ENCODE data around the gene APOA4.

Gene APOA4

GRCh38 chr11:116796548-116796947 lies 26.6 kb downstream of the APOA4 start:
- DNase-seq: no peak

- no peak for DNase-seq
These were observed 28.3 kb downstream of the APOA4 start for GRCh38 chr11:116794851-116795250.

GRCh38 chr11:116793772-116794097 lies 29.4 kb downstream of the APOA4 start:
- no peak for DNase-seq

DNA sequence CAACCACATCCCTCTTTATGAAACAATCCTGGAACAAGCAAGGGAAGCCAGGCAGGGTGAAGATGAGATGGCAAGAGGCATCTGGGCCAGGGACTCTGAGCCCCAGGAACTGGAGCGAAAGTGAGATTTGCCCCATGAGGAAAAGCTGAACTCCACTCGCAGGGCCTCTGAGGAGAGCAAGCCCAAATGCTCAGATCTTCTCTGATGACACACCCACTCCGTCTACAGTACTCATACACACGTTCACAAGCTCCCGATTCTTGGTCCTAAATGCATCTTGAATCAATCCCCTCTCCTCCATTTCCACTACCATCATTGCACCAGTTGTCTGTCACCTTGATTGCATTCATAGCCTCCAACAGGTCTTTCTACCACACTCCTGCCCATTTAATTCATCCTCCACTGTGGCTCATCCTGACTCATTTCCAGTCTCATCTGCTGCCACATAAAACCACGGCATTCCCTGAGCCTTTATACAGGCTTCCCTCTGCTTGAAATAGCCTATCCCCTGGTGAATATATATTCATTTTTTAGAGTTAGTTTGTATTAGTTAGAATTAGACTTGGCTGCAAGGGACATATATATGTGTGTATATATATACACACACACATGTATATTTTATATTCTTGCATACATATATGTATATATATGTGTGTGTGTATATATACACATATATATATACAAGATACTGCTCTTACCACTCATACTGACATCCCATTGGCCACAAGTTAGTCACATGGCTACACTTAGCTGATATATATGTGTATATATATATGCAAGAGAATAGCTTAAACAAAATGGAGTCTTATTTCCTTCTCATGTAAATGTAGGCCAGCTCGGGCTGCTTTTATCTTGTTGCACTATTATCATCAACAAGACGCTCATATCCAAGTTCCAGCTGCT lies 30.0 kb downstream of the APOA4 start:
- DNase-seq: no peak

DNA sequence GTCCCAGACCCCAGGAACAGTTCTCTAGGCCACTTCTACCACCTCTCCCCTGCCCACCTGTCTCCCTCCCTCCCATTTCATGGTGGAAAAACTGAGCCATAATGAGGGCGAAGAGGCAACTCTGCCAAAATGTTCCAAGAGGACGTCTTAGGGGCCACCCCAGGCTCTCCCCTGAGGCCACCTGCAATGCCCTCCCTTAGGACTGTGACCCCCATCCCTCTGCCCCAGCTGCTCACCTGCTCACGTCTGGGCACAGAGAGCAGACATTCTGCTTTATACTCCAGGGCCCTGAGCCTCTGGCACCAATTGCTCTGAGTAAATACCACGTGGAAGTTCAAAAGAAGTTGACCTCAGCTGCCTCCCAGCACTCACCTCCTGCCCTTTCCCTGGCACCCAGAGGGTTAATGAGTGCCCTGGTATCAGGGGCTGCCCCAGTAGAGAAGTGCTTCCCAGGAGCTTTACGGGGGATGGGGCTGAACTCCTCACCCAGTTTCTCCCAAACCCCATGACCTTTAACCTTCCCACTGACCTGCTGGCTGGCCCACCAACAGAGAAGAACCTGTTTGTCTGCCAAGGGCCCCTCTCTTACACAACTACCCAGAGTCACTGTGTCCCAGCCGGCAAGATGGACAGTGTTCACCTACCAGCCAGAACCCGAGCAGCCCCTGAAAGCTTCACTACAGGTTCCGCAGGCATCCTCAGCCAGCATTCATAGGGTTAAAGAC lies 30.8 kb downstream of the APOA4 start:
- no peak for DNase-seq

DNA sequence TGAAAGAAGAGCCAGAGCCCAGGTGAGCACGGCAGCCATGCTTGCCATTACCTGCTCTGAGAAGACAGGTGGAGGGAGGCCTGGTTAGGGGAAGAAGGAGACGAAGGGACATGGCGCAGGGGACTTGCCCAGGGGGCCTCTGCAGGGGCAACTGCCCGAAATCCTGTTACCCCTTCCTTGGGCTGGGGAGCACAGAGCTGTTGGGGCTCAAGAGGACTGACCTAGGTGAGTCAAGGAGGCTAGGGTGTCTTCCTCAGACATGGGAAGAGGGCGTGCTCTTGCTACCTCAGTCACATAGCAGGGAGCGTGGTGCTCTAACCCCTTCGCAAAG lies 31.3 kb downstream of the APOA4 start, which contains the start of gene APOA5:
Gene APOA5, minus strand, starts transcription at position 67 of the 331 bp plus-strand sequence. Its CDS starts 19 bp downstream, at position 48.
- DNase-seq: no peak

DNA sequence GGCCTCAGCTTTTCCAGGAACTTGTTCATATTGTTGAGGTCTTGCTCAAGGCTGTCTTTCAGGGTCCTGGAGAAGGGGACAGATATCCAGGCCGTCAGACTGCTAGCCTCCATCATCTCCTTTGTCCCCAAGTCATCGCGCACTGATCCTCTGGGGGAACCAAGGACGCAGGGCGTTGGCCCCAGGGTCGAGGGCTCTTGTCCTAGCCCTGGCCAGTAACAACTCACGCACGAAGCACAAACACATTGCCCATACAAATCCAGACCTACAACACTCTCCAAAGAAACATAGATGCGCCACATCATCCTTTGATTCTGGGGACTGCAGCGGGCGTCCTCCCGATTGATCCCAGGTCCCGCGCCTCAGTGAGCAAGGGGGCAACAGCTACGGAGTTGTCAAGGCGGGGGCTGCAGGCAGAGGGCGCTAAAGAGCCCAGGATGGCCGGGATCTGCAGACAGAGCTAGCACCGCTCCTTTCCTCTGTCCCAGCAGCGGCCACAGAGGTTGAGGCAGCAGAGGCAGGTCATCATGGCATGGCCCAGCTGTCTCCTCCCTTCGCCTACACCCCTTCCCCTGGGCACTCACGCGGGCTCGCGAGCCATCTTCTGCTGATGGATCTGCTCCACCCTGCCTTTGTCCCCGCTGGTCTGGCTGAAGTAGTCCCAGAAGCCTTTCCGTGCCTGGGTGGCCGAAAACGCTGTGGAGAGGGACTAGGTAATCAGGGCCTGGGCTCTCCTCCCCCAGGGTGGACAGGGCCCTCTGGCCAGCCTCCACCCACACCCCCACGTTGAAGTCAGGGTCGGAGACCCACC lies 31.9 kb downstream of the APOA4 start:
- peak; percentile 47 to 48 for DNase-seq

- no peak for DNase-seq
These were observed 32.7 kb downstream of the APOA4 start for GRCh38 chr11:116790167-116791001.

GRCh38 chr11:116788975-116789374 lies 34.1 kb downstream of the APOA4 start:
- DNase-seq: no peak

- DNase-seq: no peak
These were observed 34.6 kb downstream of the APOA4 start for GRCh38 chr11:116788534-116788933.

- peak; percentile 73 to 83 for DNase-seq
These were observed 35.2 kb downstream of the APOA4 start, which contains the start of gene ZPR1 for GRCh38 chr11:116787786-116788486. ZPR1 (minus strand) TSS chr11:116788023; CDS start chr11:116787990, 33 bp downstream.

- no peak for DNase-seq
These were observed 35.7 kb downstream of the APOA4 start for GRCh38 chr11:116787436-116787785.

DNA sequence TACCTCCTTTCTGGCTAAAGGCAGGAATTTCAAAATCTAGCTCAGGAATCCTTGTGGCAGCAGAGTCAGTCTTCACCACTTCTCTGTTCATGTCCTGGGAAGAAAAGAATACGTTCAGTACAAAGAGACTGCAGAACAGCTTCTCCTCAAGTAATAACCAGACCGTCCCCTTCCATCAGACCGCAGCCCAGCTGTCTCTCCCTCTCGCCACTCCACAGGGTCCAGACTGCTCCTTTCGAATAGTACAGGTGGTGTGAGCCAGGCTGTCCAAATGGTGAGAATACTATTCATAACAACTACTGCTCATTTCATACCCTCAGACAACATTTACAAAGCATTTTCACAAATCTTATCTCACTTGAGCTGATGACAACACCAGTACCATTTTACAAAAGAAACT lies 36.1 kb downstream of the APOA4 start:
- DNase-seq: no peak

- no peak for DNase-seq
These were observed 36.8 kb downstream of the APOA4 start for GRCh38 chr11:116786326-116786725.

DNA sequence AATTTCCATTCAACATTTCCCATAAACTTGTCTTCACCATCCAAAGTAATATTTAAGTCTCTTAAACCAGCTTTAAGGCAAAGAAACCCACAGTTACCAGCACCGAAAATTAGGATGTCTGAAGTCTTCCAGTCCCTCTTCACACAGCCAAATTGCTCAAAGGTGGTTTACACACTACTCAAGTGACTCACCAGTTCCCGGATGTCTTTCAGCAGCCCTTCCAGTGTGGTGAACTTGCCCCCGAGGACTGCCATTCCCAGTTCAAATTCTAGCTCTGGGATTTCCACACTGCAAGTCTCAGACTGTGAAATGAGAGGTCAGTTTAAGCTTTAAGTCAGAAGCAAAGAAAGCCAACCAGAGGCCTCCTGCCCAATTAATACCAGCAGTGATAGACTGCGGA lies 40.4 kb downstream of the APOA4 start:
- DNase-seq: no peak

DNA sequence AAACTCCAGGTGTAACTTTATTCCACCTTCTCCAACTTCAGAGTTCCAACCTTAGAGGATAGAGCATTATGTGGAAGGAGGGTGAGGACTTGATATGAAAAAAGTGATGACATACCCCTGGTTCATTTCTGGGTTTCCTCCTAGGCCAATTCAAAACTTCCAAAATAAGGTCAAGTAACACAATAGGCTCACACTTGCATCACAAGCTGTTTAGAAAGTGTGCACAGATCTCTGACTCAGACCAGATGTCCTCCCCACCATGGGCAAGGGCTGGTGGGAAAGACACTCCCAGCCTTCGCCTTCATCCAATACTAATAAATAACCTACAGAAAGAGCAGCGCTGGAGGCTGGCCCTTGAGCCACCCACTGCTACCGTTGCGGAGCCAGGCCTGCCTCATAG lies 44.5 kb downstream of the APOA4 start:
- no peak for DNase-seq

- DNase-seq: no peak
These were observed 46.0 kb downstream of the APOA4 start for GRCh38 chr11:116777056-116777455.

GRCh38 chr11:116776522-116776984 lies 46.6 kb downstream of the APOA4 start:
- DNase-seq: no peak

DNA sequence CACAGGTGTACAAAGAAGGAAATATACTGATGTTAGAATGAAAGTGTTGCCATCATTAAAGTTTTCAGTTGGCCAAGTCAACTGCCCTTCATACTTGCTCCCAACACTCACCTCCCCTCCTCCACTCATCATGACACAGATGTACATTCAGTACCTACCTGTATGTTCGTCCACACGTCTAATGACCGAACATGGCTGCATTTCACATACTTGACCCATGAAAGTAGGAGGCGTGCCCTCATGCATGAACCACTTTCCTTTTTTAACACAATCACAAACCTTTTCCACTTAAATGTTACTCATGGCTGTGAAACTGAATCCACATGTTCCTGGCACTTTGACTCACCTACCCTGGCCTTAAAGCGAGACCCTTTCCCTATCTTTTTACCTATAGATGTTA lies 47.1 kb downstream of the APOA4 start:
- no peak for DNase-seq

DNA sequence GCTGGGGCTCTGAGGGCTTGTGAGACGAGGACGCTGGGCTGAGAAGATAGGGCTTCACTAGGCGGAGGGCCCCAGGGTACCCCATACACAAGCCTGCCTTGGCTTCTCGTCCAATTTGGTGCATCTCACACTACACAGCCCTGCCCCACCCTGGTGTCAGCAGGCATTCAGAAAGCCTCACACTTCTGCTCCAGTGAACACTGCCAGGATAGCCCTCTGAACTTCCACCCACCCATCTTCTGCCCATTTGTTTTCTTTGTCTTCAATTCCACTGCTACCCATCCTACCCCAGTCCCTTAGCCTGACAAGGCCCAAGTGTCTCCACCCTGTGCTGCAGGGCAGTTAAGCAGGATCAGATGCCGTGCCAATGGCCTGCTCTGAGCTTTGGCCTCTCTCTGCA lies 48.4 kb downstream of the APOA4 start:
- DNase-seq: no peak

GRCh38 chr11:116773203-116774097 lies 49.7 kb downstream of the APOA4 start:
- DNase-seq: no peak

Measured in bone marrow (tissue), 2 donors.